ENCODE results near the gene HIF3A.

DNA sequence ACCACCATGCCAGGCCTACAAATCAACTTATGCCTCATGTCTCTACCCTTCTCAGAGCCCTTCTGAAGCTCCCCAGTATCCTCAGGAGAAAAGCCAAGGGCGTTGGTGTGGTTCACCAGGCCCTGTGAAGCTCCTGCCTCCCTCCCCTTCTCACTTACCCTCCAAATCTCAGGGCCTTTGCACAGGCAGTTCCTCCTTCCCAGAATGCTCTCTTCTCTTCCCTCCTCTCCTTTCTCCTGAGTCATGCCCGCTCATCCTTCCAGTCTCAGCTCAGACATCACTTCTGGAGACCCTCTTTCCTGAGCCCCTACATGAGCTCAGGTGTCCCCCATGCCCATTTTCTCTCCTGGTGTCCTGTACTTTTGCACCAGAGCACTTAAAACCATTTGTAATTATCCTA is 20.5 kb downstream of the HIF3A start:
- TF ChIP-seq, protein P1, sequence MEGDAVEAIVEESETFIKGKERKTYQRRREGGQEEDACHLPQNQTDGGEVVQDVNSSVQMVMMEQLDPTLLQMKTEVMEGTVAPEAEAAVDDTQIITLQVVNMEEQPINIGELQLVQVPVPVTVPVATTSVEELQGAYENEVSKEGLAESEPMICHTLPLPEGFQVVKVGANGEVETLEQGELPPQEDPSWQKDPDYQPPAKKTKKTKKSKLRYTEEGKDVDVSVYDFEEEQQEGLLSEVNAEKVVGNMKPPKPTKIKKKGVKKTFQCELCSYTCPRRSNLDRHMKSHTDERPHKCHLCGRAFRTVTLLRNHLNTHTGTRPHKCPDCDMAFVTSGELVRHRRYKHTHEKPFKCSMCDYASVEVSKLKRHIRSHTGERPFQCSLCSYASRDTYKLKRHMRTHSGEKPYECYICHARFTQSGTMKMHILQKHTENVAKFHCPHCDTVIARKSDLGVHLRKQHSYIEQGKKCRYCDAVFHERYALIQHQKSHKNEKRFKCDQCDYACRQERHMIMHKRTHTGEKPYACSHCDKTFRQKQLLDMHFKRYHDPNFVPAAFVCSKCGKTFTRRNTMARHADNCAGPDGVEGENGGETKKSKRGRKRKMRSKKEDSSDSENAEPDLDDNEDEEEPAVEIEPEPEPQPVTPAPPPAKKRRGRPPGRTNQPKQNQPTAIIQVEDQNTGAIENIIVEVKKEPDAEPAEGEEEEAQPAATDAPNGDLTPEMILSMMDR (conservative IDR thresholded peaks at IDR 0.05; ENCODE audit: low read depth, low read length): no peak
- TF ChIP-seq EZH2 (IDR thresholded peaks at IDR 0.05; ENCODE audit: low read length, unreplicated experiment): no peak
- no peak for TF ChIP-seq EZH2phosphoT487 (IDR thresholded peaks at IDR 0.05; ENCODE audit: borderline replicate concordance, low read length)
